Measurements from ENCODE around the gene ACR.

ACR gene

DNA sequence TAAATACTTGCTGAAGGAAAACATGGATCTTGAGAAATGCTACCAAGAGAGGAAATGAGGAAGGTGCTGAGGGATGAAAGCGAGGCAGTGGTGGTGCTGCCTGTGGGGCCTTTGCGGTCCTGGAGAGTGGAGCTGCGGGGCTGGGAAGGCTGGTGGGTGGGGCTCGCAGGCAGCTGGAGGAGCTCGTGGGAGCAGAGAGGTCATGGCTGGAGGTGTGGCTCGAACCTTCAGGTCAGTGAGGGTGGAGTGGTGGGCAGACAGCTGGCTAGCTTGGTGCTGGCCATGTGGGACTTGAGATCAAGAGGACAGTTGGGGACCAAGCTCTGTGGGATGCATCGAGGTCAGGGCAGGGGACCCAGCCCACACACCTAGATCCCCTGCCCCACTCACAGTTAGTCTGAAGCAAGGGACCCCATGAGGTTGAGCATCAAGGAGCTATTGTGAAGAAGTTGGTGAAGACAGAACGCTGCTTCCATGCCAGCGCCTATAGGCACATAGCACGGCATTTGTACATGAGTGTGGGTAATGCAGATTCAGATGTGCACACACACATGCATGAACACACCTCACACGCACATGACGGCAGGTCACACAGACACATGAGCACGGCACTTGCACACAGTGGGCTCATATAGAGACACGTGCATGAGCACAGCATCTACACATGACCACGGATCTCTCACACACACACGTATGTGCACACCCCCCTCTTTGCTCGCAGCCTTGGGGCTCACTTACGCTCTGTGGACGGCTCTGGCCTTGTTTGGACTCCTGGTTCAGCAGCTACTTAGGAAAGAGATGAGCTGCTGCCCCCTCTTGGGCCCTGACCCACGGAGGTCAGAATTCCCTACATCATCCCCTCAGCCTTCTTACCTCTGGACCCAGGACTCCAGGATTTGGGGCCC, 34.9 kb upstream of the ACR start:
- no peak for DNase-seq

DNA sequence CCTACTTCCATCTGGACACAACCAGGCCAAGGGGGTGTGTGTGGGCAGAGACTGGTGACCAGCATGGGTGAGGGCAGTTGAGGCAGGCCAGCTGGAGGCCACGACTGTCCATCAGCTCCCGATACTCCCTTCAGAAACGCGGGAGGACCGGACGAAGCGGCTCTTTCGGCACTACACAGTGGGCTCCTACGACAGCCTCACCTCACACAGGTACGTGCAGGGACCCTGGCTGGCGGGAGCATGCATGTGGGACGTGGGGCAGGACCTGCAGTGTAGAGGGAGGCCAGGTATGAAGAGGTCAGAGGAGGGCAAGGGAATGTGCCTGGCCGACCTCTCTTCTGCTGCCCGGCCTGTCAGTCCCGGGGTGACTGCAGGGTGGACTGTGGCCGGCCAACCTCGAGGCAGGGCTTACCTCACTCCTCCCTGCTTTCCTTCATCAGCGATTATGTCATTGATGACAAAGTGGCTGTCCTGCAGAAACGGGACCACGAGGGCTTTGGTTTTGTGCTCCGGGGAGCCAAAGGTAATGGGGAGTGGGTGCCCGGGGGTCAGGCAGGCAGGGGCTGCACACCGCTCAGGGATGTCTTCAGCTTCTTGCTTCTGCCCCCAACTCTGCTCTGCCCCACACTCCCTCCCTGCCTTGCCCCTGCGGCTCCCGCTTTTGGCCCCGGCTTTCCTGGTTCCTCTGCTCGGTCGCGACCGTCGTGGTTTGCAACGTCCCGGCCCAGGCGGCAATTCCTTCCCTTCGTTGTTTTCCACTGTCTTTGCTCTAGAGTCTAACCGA, 34.1 kb upstream of the ACR start:
- DNase-seq, result no peak

DNA sequence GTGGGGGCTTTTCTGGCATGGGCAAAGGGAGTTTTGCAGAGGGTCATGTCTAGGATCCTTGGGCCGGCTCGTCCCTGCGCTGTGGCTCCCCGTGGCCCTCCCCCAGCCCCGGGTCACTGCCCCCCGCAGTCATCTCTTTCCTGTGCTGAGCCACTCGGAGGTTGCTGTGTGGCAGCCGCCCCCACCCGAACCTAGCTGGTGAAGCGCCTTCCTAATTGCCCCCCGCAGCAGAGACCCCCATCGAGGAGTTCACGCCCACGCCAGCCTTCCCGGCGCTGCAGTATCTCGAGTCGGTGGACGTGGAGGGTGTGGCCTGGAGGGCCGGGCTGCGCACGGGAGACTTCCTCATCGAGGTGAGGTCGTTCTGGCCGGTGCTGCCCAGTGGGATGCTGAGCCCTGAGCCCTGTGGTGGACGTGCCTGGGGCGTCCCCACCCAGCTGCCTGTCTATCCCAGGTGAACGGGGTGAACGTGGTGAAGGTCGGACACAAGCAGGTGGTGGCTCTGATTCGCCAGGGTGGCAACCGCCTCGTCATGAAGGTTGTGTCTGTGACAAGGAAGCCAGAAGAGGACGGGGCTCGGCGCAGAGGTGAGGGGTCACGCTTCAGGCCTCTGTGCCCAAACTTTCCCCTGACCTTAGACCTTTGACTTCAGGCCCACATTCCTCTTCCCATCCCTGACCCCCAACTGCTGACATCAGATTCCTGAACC, 33.3 kb upstream of the ACR start:
- DNase-seq, result no peak

DNA sequence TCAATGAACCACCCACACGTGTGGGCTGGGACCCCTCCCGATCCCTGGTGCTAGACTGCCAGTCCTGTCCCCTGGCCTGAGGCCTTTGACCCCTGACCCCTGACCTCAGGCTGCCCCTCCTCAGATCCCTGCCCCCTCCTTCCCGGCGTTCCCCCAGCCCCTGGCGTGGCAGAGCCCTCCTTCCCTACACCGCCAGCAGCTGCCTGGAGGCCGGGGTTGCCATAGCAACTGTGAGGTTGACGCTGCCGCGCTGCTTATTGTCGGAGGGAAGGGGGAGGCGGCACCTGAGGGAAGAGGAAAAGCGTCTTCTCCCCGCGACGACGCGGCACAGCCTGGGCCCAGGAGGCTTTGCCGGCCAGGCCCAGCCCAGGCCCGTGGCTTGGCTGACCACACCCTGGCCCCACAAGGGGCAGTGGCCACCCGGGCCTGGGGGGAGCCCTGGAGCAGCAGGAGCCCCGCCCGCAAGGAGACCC, 32.7 kb upstream of the ACR start:
- no peak for DNase-seq

DNA sequence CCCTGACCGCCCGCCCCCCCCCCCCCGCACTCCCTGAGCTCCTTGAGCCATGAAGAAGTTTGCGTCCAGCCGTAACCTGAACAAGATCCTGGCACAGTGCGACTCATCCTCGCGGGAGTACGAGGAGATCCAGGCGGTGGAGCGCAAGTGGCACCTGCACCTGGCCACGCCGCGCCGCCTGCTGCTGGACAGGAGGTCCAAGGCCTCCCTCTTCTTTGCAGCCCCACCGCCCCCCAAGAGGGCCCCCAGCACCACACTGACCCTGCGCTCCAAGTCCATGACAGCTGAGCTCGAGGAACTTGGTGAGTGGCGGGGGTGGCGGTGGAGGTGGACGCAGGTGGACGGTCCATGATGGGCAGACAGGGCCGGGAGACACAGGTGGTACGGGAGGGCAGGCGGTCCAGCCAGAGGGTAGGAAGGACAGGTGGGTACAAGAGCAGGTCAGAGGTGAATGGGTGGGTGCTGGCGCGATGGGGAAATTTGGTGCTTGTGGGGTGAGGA, 32.1 kb upstream of the ACR start:
- no peak for DNase-seq

DNA sequence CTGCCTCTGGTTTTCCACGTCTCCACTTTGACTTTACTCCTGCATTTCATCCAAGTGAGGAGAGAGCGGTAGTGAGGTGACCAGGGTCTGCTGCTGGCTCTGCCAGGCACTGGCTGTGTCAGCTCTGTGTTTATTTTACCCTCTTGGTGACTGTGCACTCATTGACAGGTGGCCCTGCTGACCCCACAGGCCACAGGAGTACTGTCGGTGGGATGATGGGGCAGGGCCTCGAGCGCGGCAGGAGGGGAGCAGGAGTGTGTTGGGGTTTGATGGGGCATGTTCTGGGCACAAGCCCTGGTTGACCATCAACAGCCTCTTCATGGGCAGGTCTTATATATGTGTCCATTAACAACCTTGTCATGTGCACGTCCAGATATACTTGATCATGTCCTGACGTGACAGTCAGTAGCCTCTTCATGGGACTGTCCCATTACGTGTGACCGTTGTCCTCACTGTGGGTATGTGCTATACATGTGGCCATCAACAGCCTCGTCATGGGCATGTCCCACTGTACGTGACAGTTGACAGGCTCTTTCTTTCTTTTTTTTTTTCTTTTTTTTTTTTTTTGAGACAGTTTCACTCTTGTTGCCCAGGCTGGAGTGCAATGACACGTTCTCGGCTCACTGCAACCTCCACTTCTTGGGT, 31.4 kb upstream of the ACR start:
- DNase-seq, result no peak

DNA sequence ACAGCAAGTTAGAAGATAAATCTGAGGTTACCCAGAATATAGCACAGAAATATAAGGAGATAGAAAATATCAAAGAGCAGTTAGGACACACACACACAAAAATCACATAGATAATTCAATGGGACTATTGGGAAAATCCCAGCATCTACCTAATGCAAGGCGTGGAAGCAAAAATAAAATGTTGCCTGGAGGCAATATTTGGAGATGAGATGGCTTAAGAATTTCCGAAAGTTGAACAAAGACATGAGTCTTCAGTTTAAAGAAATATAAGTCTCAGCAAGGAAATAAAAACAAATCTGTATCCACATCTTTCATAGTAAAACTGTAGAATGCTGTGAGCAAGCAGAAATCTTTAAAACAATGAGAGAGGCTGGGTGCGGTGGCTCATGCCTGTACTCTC, 29.5 kb upstream of the ACR start:
- no peak for DNase-seq

DNA sequence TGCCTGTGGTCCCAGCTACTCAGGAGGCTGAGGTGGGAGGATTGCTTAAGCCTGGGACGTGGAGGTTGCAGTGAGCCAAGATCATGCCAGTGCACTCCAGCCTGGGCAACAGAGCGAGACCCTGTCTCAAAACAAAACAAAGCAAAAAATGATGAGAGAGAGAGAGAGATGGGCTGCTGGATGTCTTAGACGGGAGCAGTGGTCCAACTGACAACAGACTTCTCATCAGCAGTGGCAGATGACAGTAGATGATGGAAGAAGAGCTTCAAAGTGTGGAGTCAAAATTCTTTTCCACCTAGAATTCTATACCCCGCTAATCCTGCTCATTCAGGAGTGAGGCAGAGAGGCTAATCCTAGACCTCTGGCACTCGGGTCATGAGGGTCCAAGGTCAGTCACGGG, 29.0 kb upstream of the ACR start:
- no peak for DNase-seq

DNA sequence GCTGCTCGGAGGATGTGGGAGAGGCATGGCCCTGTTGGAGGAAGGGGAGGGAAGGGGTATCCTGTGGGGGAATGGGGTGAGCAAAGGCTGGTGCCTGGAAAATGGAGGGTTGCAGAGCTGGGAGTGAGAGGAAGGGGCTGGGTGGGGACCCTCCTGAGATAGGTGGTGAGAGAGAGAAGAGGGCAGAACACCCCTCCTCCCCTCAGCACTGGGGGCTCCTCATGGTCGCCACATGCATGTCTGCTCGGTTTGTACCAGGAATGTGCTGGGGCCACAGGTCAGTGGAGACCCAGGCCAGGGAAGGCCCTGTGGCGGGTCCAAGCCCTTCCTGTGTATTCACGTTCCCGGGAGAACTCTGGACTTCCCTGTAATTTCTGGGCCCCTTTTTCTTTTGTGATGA, 27.8 kb upstream of the ACR start:
- DNase-seq, result no peak

DNA sequence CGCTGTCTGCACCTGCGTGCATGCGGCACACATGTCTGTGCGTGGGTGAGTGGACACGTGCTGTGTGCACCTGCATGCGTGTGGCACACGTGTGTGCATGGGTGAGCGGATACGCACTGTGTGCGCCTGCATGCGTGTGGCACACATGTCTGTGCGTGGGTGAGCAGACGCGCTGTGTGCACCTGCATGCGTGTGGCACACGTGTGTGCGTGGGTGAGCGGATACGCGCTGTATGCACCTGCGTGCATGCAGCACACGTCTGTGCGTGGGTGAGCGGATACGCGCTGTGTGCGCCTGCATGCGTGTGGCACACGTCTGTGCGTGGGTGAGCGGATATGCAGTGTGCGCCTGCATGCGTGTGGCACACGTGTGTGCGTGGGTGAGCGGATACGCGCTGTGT, 27.1 kb upstream of the ACR start:
- DNase-seq, result no peak

DNA sequence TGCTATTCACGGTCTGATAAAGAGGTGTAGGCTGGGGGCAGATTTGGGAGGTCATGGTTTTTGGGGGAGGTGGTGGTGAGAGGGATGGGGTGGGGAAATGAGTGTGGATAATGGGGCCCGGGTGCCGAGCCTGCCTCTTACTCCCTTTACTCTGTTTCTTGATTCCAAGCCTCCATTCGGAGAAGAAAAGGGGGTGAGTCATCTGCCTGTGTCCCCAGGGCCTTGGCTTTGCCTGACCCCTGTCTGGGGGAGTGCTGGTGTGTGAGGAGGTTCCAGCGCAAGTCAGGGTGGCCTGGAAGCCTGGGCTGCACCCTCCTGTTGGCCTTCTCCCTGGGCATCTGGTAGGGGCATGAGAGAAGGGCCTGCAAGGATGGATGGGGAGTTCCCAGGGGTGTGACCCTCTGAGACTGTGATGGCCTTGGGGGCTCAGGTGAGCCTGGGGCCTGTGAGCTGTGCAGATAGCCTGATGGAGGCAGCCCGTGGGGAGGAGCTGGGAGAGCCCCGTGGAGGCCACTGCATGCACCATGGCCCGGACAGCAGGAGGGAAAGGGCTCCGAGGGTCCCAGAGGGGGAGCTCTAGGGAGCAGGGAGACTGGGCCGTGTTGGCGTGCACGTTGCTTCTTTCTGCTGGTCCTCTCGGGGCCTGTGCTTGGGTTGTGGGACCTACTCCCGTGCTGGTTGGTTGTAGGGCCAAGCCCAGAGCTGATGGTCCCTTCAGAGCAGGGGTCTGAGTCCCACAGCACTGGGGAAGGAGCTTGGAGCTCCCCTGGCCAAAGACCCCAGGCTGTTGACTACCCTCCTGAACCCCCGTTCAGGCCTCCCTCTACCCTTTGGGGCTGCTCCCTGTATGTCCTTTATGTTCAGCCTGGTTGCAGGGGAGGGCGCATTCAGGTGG, 26.3 kb upstream of the ACR start:
- no peak for DNase-seq

DNA sequence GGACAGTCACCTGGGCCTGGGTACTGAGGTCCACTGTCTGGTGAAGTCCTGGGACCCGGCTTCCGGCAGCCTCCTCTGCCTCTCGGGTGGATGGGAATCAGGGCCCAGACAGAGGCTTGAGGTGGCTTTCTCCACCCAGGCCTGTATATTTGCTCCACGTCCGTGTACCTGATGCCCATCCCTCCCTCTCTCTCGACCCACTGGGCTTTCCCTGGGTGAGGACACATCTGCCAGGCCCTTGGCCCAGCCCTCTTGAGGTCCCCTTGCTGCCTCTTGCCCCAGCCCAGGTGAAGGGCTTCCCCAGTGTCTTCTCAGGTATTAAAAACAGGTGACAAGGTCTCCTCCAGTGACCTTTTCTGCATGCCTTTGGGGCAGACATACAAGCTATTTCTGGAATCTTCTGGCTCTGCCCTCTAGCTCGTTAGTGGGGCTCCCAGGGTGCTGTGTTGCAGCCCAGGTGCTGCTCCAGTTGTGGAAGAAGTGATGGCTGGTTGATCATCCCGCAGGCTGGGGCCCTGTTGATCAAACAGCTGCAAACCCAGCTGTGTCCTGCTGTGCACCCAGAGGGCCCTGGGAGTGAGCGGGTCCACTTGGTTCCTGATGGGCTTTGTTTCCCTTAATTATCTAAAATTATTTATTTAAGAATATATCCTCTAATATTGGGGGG, 25.5 kb upstream of the ACR start:
- no peak for DNase-seq

DNA sequence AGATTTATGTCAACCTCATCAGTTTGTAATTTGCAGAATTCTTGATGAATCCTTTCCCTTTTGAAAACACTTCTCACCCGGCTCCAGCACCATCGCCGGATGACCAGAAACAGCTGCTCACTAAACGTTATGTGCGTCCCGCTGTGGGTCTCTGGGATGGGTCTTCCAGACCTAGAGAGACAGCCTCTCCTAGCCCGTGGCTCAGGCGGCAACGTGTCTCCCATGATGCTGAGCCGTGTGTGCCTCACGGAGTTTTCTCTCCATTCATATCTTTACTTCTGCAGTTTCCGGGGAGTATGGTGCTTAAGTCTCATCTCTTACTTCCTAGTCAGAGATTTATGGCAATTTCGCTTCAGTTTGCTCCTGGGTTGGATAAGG, 25.0 kb upstream of the ACR start:
- DNase-seq, result no peak

DNA sequence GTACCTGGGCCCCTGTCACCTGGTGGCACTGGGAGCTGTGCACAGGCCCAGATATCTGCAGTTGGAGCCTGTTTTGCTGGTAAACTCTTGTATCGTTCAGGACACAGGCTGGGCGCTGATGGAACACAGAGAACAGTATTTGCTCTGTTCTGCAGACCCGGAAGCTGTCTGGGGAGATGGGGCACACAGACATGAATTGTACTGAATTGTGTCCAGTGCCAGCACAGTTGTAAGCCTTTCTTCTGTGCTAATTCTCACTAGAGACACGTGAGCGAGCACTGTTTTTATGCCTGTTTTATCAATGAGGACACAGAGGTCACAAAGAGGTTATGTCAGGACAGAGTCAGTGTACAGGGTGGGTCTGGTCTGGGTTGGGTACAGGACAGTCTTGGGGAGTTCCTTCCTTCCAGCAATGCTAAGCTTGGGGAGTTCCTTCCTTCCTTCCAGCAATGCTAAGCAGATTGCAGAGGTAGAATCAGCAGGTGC, 24.4 kb upstream of the ACR start:
- DNase-seq, result no peak

DNA sequence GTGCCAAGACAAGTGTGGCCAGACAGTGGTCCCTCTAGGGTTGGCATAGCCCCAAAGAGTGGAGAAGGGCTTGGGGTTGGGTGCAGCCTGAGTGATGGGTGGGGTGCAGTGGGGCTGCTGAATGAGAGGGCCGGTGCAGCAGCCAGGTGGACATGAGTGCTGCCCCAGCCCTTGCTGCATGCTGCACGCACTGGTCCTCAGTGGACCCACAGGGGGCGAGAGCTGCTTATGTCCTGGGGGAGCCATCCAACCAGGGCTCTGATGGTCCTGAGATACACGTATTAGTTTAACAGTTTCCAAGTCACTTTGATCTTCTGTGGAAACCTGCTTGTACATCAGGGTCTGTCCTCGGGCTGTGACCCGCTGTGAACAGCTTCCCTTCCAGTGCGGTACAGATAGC, 23.9 kb upstream of the ACR start:
- DNase-seq, result no peak

DNA sequence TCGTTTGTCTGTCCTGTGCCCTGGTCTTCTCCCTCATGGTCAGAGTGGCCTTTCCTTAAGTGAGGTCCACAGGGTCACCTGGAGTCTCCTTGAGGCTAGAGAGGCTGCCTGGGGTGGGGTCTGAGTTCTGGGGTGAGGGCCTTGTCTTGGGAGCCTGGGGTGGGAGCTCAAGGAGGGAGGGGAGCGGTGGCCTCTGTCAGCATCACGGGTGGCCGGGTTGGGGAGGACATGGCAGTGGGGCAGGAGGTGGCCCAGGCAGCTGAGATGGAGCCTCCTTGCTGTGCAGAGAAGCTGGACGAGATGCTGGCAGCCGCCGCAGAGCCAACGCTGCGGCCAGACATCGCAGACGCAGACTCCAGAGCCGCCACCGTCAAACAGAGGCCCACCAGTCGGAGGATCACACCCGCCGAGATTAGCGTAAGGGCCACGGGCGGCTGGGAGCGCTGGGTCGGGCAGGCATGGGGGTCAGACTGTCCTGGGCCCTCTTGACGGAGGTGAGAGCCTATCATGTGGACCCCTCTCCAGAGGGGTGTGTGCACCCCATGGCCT, 23.3 kb upstream of the ACR start:
- no peak for DNase-seq

DNA sequence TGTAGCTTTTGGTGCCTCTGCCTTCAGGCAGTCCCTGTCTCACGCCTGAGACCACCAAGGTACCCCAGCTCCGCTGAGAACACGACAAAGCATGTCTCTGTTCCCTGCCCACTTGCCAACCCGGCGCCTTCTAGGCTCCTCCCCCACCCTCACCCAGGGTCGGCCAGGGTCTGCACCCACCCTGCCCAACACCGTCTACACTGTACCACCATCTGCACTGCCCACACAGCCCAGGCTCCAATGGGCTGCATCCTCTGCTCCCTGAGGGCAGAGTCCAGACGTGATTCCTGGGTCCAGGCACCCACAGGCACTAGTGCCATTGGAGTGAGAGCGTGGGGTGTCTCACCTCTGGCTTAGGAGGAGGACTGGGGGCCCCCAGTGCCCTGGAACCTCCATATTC, 22.8 kb upstream of the ACR start:
- DNase-seq, result no peak

DNA sequence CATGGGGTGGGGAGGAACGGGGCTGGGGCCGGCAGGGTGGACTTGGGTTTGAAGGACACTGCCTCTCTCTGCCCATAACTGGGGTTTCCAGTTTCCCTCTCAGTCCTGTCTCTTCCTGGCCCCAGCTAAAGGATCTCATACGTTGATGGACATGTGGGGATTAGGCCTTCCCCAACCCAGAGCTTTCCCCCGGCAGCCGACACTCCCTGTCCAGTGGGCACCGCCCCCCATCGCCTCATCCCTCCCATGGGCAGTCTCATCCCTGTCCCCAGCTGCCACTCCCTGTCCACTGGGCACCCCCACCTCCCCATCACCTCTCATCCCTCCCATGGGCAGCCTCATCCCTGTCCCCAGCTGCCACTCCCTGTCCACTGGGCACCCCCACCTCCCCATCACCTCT, 22.2 kb upstream of the ACR start:
- DNase-seq, result no peak

DNA sequence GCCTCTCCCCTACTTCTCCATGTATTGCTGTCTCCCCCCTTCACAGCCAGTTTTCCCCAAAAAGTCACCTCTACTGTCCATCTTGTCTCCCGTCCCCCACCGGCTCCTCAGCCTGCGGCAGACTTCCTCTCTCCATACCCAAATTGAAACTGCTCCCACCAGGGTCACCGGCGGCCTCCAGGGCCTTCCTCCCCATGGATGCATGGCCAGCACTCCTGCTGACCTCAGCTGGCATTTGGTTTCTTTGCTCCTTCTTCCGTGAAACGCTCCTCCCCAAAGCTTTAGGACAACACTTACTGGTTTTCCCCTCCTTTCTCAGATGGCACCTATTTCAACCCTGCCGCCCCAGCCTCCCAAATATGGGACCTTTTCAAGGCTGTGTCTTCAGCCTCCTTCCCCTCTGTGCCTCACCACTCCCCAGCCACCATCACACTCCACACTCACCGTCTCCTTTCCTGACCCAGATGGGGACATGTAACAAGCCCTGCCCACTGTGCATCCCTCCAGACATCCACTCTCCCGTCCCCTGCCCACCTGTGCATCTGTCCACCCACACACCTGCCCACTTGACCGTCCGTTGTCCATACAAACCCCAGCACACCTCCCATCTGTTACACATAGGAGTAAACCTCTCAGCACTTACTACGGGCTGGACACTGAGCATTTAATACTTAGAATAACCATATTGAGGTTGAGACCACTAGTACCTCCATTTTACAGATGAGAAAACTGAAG, 21.5 kb upstream of the ACR start:
- no peak for DNase-seq

Measured in central memory CD4-positive, alpha-beta T cell (primary cell).